OCI-LY3 (cell line): ENCODE results near the gene SH3PXD2B.

Experiments used
- H2AFZ ChIP-seq: fragments of 200-600, 300-600 bp; shearing (Covaris generic); 2 replicates; pipeline ENCODE4 v1.6.0; 2014; ENCODE audit warnings: antibody characterized with exemption, low read depth, low read length
- H3K27ac ChIP-seq: fragments of 200-600, 300-600 bp; sonication (generic); 2 replicates; pipeline ENCODE4 v1.5.1; 2014; ENCODE audit warnings: mild to moderate bottlenecking, low read length, moderate library complexity, mixed read lengths
- H3K27me3 ChIP-seq: fragments of 200-600, 300-600 bp; sonication (generic); 2 replicates; pipeline ENCODE4 v1.6.1; 2014; ENCODE audit warnings: low read depth, low read length, mixed read lengths
- H3K36me3 ChIP-seq: fragments of 200-600, 300-600 bp; sonication (generic); replicated peaks from 2 replicates; pipeline ENCODE3; 2014; ENCODE audit warnings: low read depth, low read length, mixed read lengths
- H3K4me1 ChIP-seq: fragments of 300-600, 200-600 bp; sonication (generic); 2 replicates; pipeline ENCODE4 v1.6.1; 2014; ENCODE audit warnings: low read length, mixed read lengths
- H3K4me2 ChIP-seq: fragments of 200-600, 300-600 bp; sonication (generic); 2 replicates; pipeline ENCODE4 v1.6.1; 2014; ENCODE audit warnings: low read length, mixed read lengths
- H3K4me3 ChIP-seq: fragments of 300-600, 200-600 bp; sonication (generic); 2 replicates; pipeline ENCODE4 v1.5.1; 2014; ENCODE audit warnings: antibody characterized with exemption, mild to moderate bottlenecking, low read length, moderate library complexity
- H3K79me2 ChIP-seq: fragments of 300-600, 200-600 bp; shearing (Covaris generic); 2 replicates; pipeline ENCODE4 v1.6.1; 2014; ENCODE audit warnings: mild to moderate bottlenecking, low read length, mixed read lengths
- H3K9ac ChIP-seq: fragments of 300-600, 200-600 bp; shearing (Covaris generic); 2 replicates; pipeline ENCODE4 v1.6.0; 2014; ENCODE audit warnings: mild to moderate bottlenecking, low read length, moderate library complexity
- H3K9me3 ChIP-seq: fragments of 200-600, 300-600 bp; shearing (Covaris generic); 2 replicates; pipeline ENCODE4 v1.6.1; 2014; ENCODE audit warnings: low read length, mixed read lengths; ENCODE audit not compliant: insufficient read depth
- H4K20me1 ChIP-seq: fragments of 200-600, 300-600 bp; sonication (generic); 2 replicates; pipeline ENCODE4 v1.6.1; 2016; ENCODE audit warnings: low read length, mixed read lengths; ENCODE audit not compliant: insufficient read depth
- EZH2phosphoT487 ChIP-seq: fragments of 200-600 bp; shearing (Covaris generic); IDR thresholded peaks from 2 replicates; pipeline ENCODE4 v1.6.1; 2018; ENCODE audit warnings: antibody characterized with exemption, mixed run types, low read depth
- TF ChIP-seq, protein P1 (sequence below): fragments of 200-600, 300-600 bp; sonication (generic); IDR thresholded peaks from 2 replicates; pipeline ENCODE4 v1.5.1; 2014; ENCODE audit warnings: antibody characterized with exemption, low read length, low read depth

The SH3PXD2B gene

DNA sequence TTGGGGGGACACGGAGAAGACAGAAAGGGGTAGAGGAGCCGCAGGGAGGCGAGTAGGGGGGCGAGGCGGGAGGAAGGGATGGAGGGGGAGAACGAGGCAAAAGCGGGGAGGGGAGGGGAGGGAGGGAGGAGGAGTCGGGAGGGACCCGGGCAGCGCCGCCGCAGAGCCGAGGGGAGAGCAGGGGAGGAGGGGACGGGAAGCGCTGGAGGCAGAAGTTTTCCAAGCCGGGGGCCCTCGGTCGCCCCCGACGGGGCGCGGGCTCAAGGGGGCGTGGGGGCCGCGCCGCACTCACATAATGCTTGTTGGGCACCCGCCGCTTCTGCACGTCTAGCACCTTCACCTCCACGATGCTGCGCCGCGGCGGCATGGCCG lies 353 bp downstream of the SH3PXD2B start:
- Histone ChIP-seq H3K9me3 (no peaks in the 10 kb centered on the region), H3K9ac (no peak overlapping the region), H3K36me3 (no peaks in the 10 kb centered on the region), H3K27ac (no peak overlapping the region), H3K4me2 (peak overlapping the region; percentile 71), H4K20me1 (no peaks in the 10 kb centered on the region), H3K27me3 (peaks cover 39% of the 10 kb centered on the region), H3K79me2 (no peaks in the 10 kb centered on the region), H3K4me1 (0 out of 2 replicates have a peak, but pooled peaks cover 7% of the 10 kb centered on the region), H2AFZ (no peak overlapping the region), H3K4me3 (peak overlapping the region; percentile 77)
- TF ChIP-seq, protein P1, sequence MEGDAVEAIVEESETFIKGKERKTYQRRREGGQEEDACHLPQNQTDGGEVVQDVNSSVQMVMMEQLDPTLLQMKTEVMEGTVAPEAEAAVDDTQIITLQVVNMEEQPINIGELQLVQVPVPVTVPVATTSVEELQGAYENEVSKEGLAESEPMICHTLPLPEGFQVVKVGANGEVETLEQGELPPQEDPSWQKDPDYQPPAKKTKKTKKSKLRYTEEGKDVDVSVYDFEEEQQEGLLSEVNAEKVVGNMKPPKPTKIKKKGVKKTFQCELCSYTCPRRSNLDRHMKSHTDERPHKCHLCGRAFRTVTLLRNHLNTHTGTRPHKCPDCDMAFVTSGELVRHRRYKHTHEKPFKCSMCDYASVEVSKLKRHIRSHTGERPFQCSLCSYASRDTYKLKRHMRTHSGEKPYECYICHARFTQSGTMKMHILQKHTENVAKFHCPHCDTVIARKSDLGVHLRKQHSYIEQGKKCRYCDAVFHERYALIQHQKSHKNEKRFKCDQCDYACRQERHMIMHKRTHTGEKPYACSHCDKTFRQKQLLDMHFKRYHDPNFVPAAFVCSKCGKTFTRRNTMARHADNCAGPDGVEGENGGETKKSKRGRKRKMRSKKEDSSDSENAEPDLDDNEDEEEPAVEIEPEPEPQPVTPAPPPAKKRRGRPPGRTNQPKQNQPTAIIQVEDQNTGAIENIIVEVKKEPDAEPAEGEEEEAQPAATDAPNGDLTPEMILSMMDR = no peak
- TF ChIP-seq EZH2phosphoT487 = no peak

DNA sequence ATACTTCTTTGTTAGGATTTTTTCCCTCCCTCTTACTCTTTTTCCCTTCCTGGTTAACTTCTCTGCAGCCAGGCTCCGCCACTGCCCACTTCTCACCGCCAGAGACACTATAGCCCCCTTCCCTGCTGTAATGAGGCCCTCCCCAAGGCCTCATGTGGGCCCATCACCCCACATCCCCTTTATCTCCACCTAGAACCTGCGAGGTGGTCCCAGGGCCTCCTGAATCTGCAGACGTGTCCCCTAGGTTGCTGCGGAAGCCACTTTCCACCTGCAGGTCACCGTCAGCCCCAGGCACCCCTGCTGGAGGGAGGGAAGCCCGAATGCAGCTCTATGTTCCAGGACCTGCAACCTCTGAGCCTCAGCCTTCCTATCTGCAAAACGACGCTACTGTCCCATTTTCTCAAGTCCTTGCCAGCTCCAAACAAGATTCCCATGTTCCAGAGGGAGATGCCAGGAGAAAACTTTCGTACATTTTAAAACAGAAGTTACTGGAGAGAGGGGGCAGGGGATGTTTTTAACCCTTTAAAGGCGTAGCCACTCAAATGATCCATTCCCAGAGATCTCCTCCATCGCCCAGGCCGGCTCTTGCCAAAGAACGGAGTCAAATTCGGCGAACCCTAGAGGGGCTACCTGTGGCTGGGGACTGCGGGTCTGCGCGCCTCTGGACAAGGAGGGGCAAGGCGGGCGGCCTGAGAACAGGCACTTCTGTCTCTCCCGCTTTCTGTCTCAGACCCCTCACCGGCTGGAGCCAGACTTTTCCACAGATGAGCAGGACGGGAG lies 929 bp downstream of the SH3PXD2B start:
- no peaks in the 10 kb centered on the region for H3K36me3 ChIP-seq
- peak overlapping the region; percentile 71 for H3K4me2 ChIP-seq
- H3K9me3 ChIP-seq = no peaks in the 10 kb centered on the region
- no peaks in the 10 kb centered on the region for H4K20me1 ChIP-seq
- no peak overlapping the region for H2AFZ ChIP-seq
- no peak for TF ChIP-seq EZH2phosphoT487
- TF ChIP-seq, protein P1 = no peak
- H3K4me1 ChIP-seq = 0 out of 2 replicates have a peak, but pooled peaks cover 7% of the 10 kb centered on the region
- no peak overlapping the region for H3K27ac ChIP-seq
- peaks cover 44% of the 10 kb centered on the region for H3K27me3 ChIP-seq
- no peak overlapping the region for H3K9ac ChIP-seq
- H3K79me2 ChIP-seq = no peaks in the 10 kb centered on the region
- H3K4me3 ChIP-seq = peak overlapping the region; percentile 77

DNA sequence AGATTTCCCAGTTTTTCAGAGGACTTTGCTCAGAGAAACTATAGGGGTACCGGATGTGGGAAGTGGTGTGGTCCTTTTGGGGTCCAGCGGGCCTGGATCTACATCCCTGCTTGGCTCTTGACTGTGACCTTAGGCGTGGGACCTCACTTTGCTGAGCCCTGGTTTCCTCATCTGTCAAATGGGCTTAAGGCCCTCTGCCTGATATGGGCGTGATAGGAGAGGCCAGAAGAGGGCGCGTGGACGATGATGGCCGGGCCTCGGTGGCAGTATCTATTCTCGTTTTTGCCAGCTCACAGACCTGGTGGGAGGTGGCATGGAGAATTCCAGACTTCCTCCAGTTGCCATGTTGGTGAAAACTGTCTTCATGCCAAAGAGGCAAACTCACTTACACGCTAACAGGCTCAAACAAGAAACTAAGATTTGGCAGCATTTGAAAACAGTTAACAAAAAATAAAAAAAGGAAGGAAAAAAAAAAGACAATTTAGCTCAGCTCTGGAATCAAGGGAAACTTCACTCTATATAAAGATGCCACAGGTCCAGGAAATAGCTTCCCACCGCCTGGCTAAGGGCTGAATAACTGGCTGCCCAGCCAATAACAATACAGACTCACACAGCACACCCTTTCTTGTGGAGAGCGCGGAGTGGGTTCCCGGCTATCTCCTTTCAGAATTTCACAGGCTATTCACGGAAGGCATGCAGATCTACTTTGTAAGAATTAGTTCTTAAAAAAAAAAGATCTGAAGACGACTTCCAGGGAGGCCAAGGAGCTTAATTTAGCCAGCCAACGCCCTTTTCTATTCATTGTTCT lies 1.7 kb downstream of the SH3PXD2B start:
- Histone ChIP-seq H3K27me3 (peaks cover 44% of the 10 kb centered on the region), H3K4me2 (no peak overlapping the region), H3K4me1 (0 out of 2 replicates have a peak, but pooled peaks cover 7% of the 10 kb centered on the region), H3K27ac (no peak overlapping the region), H4K20me1 (no peaks in the 10 kb centered on the region), H3K9ac (no peak overlapping the region), H3K9me3 (no peaks in the 10 kb centered on the region), H3K36me3 (no peaks in the 10 kb centered on the region), H3K4me3 (no peak overlapping the region), H3K79me2 (no peaks in the 10 kb centered on the region), H2AFZ (no peak overlapping the region)
- TF ChIP-seq, protein P1 = no peak
- no peak for TF ChIP-seq EZH2phosphoT487

DNA sequence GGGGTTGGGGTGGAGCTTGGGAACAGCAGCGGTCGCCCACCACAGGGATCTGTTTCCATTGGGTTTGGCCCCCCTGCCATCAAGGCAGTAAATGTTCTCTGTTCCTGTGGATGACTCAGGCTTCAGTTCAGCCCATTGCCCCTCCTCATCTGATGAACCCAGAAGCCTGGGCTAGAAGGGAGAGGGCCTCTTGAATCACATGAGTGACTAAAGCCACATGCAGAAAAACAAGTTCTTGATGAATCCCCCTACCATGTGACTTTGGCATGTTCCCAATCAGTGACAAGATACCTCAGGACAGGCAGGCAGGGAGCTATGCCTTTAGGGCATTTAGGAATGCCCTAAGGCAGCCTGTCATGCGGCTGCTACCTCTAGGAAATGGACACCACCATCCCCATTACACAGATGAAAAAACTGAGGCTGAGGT lies 2.5 kb downstream of the SH3PXD2B start:
- H3K79me2 ChIP-seq = no peaks in the 10 kb centered on the region
- no peak overlapping the region for H3K27ac ChIP-seq
- no peak for TF ChIP-seq EZH2phosphoT487
- TF ChIP-seq, protein P1 = no peak
- H3K36me3 ChIP-seq = no peaks in the 10 kb centered on the region
- no peak overlapping the region for H3K4me3 ChIP-seq
- H4K20me1 ChIP-seq = no peaks in the 10 kb centered on the region
- H3K4me2 ChIP-seq = no peak overlapping the region
- H3K9me3 ChIP-seq = no peaks in the 10 kb centered on the region
- H3K4me1 ChIP-seq = 0 out of 2 replicates have a peak, but pooled peaks cover 7% of the 10 kb centered on the region
- H3K27me3 ChIP-seq = peaks cover 49% of the 10 kb centered on the region
- no peak overlapping the region for H2AFZ ChIP-seq
- no peak overlapping the region for H3K9ac ChIP-seq
